ENCODE measurements around the gene HCAR2.
"Not testable (repeated sequence)": the region's sequence is repeated elsewhere in the genome, so short reads cannot be mapped to it uniquely, and the experiment has no call there.

HCAR2 gene

GRCh38 chr12:122702890-122703611, at the start of gene HCAR2:
TSS of gene HCAR2 (minus strand) at chr12:122703357. CDS start at chr12:122703283, 74 bp downstream.
- peak in 6 of 58 donors; percentile 0 to 22 (median 2) for DNase-seq

- peak; percentile 75 to 98 (median 94) for DNase-seq
These were observed 49.5 kb upstream of the HCAR2 start, which contains the start of gene DENR for GRCh38 chr12:122752464-122753318. TSS of gene DENR (plus strand) at chr12:122752824. CDS start at chr12:122753702, 878 bp downstream.

GRCh38 chr12:122750781-122751515, 47.8 kb upstream of the HCAR2 start:
- not testable (repeated sequence) for DNase-seq

- no peak for DNase-seq
These were observed 46.6 kb upstream of the HCAR2 start for GRCh38 chr12:122749569-122750332.

GRCh38 chr12:122747224-122748135, 44.3 kb upstream of the HCAR2 start:
- DNase-seq = no peak

GRCh38 chr12:122743895-122744525, 40.9 kb upstream of the HCAR2 start:
- DNase-seq = peak in 1 of 58 donors; percentile 15

- DNase-seq = no peak
These were observed 37.2 kb upstream of the HCAR2 start for GRCh38 chr12:122740351-122740750.

GRCh38 chr12:122738571-122738970, 35.4 kb upstream of the HCAR2 start:
- DNase-seq = no peak

GRCh38 chr12:122732611-122733010, 29.5 kb upstream of the HCAR2 start:
- no peak for DNase-seq

GRCh38 chr12:122732170-122732569, 29.0 kb upstream of the HCAR2 start:
- DNase-seq = no peak

GRCh38 chr12:122730215-122731014, 27.3 kb upstream of the HCAR2 start, which contains the start of gene HCAR1:
TSS of gene HCAR1 (minus strand) at chr12:122730844. CDS start at chr12:122730339, 505 bp downstream.
- DNase-seq = no peak

GRCh38 chr12:122729583-122730214, 26.5 kb upstream of the HCAR2 start:
- DNase-seq = no peak

GRCh38 chr12:122726080-122726558, 23.0 kb upstream of the HCAR2 start:
- no peak for DNase-seq

- no peak for DNase-seq
These were observed 22.4 kb upstream of the HCAR2 start for GRCh38 chr12:122725452-122726079.

- no peak for DNase-seq
These were observed 21.6 kb upstream of the HCAR2 start for GRCh38 chr12:122724641-122725243.

GRCh38 chr12:122722387-122722786, 19.2 kb upstream of the HCAR2 start:
- DNase-seq = no peak

All from anterior cingulate cortex (tissue), 58 donors.